Thoracic aorta (tissue), 2 donors: ENCODE results near the gene GPR162. TPM values are rescaled to one million over a fixed set of nuclear protein-coding genes. Genes with fewer than 3 reads are reported as not detected.
A peak's percentile ranks its signal among the peaks of the same experiment; 100 is the strongest.

ENCODE experiments used
- ATAC-seq: fragments of 150-250 bp; one replicate; pipeline ENCODE4 v1.8.0; 2017; ENCODE audit warnings: low read depth; ENCODE audit not compliant: insufficient number of reproducible peaks, low FRiP score
- DNase-seq: peaks from one replicate; pipeline ENCODE4 v3.0.0-alpha.2; 2020; ENCODE audit warnings: low spot score
- H3K27ac ChIP-seq, 2 donors: fragments of 200-600 bp; sonication (generic); 1 replicate in 1 of 2; 2 replicates in 1 of 2; pipeline ENCODE4 v1.5.1; 2016; ENCODE audit warnings: mild to moderate bottlenecking in 2 of 2, moderate library complexity in 2 of 2
- H3K27me3 ChIP-seq: fragments of 200-600 bp; sonication (generic); replicated peaks from 2 replicates; pipeline ENCODE4 v1.6.0; 2016; ENCODE audit warnings: mild to moderate bottlenecking; ENCODE audit not compliant: insufficient read depth
- H3K36me3 ChIP-seq: fragments of 200-600 bp; sonication (generic); one replicate; pipeline ENCODE4 v1.5.1; 2016
- H3K4me1 ChIP-seq, 2 donors: fragments of 200-600 bp; sonication (generic); 1 replicate in 1 of 2; 2 replicates in 1 of 2; pipeline versions ENCODE4 v1.5.1 to v1.6.0; 2016; ENCODE audit warnings: low read depth in 2 of 2, mild to moderate bottlenecking in 1 of 2; ENCODE audit not compliant: control insufficient read depth in 1 of 2
- H3K4me3 ChIP-seq: fragments of 200-600 bp; sonication (generic); 2 replicates; pipeline ENCODE4 v1.5.1; 2016; ENCODE audit warnings: mild to moderate bottlenecking
- H3K9me3 ChIP-seq: fragments of 200-600 bp; sonication (generic); 2 replicates; pipeline ENCODE4 v1.5.1; 2016
- total RNA-seq, 2 donors: library from RNA; depleted of rRNA; stranded (reverse); fragments of >200 nt; gene quantifications; one replicate each; pipeline versions ENCODE4 v1.1.0 to v1.2.3, GENCODE V29; 2016
- TF ChIP-seq, protein P1 (sequence below): fragments of 200-600 bp; sonication (generic); IDR thresholded peaks from one replicate; pipeline ENCODE4 v1.5.1; 2019; ENCODE audit warnings: antibody characterized with exemption

The GPR162 gene
- total RNA-seq, 2 donors from 2014 or later: 1.1 to 3.1 TPM

DNA sequence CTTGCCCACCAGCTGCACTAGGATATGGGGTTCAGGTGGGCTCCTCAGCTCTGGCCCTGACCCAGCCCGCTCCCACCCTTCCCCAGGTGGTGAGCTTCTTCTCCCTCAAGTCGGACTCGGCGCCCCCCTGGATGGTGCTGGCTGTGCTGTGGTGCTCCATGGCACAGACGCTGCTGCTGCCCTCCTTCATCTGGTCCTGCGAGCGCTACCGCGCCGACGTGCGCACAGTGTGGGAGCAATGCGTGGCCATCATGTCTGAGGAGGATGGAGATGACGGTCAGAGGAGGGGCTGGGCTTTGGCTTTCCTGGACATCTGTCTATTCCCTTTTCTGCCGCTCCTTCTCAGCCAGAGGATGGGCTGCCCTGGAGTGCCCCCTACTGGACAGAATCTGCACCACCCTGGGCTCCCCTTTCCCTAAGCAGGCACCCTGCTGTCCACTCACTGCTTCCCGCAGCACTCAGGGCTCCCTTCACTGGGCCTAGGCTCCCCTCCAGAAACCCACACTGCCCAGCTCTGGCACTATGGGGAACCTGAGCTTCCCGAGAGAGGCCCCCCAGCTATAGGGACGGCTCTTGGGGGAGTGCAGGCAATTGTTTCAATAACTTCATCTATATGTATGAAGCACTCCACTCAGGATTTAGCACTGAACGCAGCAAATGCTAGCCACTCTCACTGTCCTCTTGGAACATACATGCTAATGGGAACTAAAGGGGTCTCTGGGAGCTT lies 3.9 kb downstream of the GPR162 start:
- H3K36me3 ChIP-seq: no peaks in the 10 kb centered on the region
- TF ChIP-seq, protein P1, sequence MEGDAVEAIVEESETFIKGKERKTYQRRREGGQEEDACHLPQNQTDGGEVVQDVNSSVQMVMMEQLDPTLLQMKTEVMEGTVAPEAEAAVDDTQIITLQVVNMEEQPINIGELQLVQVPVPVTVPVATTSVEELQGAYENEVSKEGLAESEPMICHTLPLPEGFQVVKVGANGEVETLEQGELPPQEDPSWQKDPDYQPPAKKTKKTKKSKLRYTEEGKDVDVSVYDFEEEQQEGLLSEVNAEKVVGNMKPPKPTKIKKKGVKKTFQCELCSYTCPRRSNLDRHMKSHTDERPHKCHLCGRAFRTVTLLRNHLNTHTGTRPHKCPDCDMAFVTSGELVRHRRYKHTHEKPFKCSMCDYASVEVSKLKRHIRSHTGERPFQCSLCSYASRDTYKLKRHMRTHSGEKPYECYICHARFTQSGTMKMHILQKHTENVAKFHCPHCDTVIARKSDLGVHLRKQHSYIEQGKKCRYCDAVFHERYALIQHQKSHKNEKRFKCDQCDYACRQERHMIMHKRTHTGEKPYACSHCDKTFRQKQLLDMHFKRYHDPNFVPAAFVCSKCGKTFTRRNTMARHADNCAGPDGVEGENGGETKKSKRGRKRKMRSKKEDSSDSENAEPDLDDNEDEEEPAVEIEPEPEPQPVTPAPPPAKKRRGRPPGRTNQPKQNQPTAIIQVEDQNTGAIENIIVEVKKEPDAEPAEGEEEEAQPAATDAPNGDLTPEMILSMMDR: peak; percentile 93
- no peaks in the 10 kb centered on the region for H3K9me3 ChIP-seq
- H3K27ac ChIP-seq: no peak overlapping the region
- no peak for ATAC-seq
- peaks cover 10% of the 10 kb centered on the region for H3K27me3 ChIP-seq
- peak; percentile 47 for DNase-seq
- peak overlapping the region; percentile 54 for H3K4me3 ChIP-seq
- peaks cover 12 to 50% of the 10 kb centered on the region in 2 donors for H3K4me1 ChIP-seq

DNA sequence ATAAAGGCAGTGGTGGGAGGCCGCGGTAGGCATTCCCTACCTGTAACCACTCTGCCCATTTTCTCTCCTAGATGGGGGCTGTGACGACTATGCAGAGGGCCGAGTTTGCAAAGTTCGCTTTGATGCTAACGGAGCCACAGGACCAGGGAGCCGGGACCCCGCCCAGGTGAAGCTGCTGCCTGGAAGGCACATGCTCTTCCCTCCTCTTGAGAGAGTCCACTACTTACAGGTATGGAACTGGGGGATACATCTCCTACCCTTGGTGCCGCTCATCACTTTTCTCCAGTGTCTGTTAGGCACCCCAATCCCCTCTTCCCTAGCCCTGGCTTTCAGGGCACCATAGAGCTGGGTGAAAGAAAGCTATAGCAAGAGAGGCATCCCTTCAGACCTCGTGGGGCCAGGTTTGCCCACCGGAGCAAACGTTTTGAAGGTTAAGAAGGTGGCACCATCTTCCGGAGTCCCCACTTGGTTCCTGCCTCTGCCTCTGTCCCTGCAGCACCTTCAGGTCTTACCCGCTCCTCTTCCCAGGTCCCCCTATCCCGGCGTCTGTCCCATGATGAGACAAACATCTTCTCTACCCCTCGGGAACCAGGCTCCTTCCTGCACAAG lies 4.6 kb downstream of the GPR162 start:
- H3K4me1 ChIP-seq: peaks cover 12 to 46% of the 10 kb centered on the region in 2 donors

DNA sequence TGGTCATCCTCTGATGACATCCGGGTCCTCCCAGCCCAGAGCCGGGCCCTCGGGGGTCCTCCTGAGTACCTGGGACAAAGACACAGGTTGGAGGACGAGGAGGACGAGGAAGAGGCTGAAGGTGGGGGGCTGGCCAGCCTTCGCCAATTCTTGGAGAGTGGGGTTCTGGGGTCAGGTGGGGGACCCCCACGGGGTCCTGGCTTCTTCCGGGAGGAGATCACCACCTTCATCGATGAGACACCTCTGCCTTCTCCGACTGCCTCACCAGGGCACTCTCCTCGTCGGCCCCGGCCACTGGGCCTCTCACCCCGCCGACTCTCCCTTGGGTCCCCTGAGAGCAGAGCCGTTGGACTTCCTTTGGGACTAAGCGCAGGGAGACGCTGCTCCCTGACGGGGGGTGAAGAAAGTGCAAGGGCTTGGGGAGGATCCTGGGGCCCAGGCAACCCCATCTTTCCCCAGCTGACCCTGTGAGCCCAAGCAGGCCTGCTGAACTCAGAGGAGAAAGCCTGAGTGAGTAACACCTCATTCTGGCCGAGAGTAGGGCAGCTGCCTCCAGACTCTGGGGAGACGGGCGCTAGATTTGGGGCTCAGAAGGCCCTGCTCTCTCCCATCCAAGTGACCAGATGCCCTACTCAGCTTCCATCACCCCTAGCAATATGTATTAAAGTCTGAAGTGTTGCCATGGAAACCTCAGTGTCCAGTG lies 5.3 kb downstream of the GPR162 start:
- H3K36me3 ChIP-seq: peaks cover 9% of the 10 kb centered on the region
- H3K27me3 ChIP-seq: peaks cover 10% of the 10 kb centered on the region
- H3K4me1 ChIP-seq: peaks cover 11 to 40% of the 10 kb centered on the region in 2 donors
- no peak for ATAC-seq
- peak overlapping the region; percentile 55 for H3K4me3 ChIP-seq
- no peaks in the 10 kb centered on the region for H3K9me3 ChIP-seq
- peak overlapping the region; percentile 27 to 43 for H3K27ac ChIP-seq
- no peak for DNase-seq
- TF ChIP-seq, protein P1: no peak

More for the DNA sequence above, 4.6 kb downstream of the GPR162 start:
- Histone ChIP-seq H3K27ac (no peak overlapping the region), H3K9me3 (no peaks in the 10 kb centered on the region), H3K36me3 (peaks cover 4% of the 10 kb centered on the region), H3K4me3 (no peak overlapping the region), H3K27me3 (peaks cover 10% of the 10 kb centered on the region)
- TF ChIP-seq, protein P1: no peak
- ATAC-seq (no peak), DNase-seq (no peak)

DNA sequence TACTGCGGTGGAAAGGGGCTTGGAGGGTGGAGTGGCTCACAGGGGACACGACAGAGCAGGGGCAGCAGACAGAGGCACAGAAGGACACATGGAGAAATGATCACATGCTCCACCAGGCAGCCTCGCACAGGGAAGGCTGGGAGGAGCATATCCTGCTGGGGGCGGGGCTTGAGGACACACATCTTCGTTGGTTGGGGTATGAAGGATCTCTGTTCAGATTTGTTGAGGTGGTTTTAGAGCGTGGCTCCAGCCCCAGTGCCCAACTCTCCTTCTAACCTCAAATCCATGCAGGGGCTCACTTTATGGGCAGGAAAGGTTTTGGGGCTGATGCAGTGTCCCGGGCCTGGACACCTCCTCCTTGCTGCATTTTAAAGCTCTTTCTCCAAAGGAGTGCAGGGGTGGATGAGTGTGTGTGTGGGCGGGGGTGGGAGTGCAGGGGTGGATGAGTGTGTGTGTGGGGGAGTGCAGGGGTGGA lies 5.9 kb downstream of the GPR162 start:
- Histone ChIP-seq H3K4me1 (peaks cover 7 to 34% of the 10 kb centered on the region in 2 donors), H3K27me3 (peaks cover 10% of the 10 kb centered on the region), H3K9me3 (no peaks in the 10 kb centered on the region), H3K27ac (peak overlapping the region; percentile 27 to 43), H3K36me3 (peaks cover 9% of the 10 kb centered on the region), H3K4me3 (peak overlapping the region; percentile 55)
- TF ChIP-seq, protein P1: no peak
- ATAC-seq (no peak), DNase-seq (peak; percentile 63)
